Endometrial microvascular endothelial cells (primary cell): Measurements from ENCODE around the gene PRF1. TPM values are rescaled to one million over a fixed set of nuclear protein-coding genes. Genes with fewer than 3 reads are reported as not detected.
"Not testable (repeated sequence)": the region's sequence is repeated elsewhere in the genome, so short reads cannot be mapped to it uniquely, and the experiment has no call there.

Experiments used
- in situ Hi-C: cut with HindIII; loops from 2 replicates; pipeline ENCODE4 v1.10.0; 2017; ENCODE audit warnings: low sequenced_read_pairs, low pct_unique_long_range_greater_than_20kb; ENCODE audit errors: inconsistent ontology term
- total RNA-seq: library from RNA; depleted of rRNA; stranded (reverse); fragments of >200 nt; gene quantifications from one replicate; pipeline ENCODE4 v1.2.3, GENCODE V29; 2015; ENCODE audit errors: inconsistent ontology term

The PRF1 gene
- total RNA-seq, 1 donor from 2014 or later, result not detected

DNA sequence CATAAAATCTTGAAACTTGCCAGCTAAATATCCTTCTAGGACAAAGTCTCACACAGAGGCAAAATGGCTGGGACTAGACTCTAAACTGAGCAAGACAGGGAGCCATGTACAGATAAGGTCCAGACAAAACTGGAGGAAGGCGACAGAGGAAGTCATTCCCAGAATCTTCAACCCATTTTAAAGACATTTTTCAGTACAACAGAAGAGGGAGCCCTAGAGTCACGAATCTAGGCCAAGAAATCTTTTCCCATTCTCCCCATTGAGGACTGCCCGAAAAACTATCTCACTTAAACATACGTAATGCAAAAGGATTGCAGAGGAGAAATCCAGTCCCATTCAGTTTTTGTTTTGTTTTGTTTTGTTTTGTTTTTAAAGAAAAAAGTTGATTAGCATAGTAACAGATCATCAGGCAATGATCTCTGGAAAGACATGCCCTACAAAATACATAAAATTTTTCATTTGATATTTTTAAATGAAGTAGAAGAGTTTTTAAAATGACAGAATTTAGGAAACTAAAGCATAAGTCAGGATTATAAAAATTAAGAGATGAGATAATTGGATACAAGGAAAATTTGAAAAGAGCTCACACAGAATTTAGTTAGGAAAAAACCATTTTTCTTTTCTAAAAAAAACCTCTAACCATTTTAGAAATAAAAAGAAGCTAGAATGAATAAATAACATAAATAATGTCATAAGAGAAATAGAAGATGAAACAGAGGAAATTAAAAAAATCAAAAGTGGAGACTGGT, 16.9 kb upstream of the PRF1 start:
- in situ Hi-C loops, result no loop called here

GRCh38 chr10:70618663-70619062, 16.1 kb upstream of the PRF1 start:
- in situ Hi-C loops, result no loop called here

DNA sequence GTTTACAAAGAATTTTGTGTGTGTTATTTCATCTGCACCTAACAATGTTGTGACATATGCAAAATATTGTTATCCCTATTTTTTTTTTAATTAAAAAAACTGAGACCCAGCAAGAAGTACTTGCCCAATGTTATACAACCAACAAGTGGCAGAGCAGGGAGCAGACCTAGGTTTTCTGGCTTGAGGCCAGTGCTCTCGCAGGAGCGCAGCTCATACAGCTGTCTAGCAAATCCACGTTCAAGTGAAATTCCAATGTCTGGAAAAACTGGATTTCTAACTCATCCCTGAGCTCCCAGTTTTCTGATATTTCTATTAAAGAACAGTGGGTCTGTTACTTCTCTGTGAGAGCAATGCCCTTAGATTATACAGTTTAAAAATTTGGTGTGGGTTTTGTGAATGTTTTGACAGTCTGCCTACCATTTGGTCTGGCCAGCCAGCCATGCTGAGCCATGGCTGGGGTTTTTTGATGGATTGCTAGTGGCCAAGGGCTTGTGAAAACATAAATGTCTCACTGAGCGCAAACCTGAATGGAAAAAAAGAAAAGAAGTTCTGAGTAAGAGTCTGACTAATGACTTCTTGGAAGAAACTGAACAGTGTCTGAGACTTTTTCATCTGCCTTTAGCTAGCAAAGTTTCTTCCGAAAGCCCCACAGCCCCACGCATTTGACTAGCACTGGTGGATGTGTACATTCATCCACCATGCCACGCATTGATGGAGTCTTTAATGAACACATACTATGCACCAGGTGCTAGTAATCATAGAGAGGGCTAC, 15.4 kb upstream of the PRF1 start:
- in situ Hi-C loops, result no loop called here

GRCh38 chr10:70616761-70617160, 14.2 kb upstream of the PRF1 start:
- in situ Hi-C loops, result no loop called here

- in situ Hi-C loops, result no loop called here
Measured at GRCh38 chr10:70615784-70616522, 13.4 kb upstream of the PRF1 start.

DNA sequence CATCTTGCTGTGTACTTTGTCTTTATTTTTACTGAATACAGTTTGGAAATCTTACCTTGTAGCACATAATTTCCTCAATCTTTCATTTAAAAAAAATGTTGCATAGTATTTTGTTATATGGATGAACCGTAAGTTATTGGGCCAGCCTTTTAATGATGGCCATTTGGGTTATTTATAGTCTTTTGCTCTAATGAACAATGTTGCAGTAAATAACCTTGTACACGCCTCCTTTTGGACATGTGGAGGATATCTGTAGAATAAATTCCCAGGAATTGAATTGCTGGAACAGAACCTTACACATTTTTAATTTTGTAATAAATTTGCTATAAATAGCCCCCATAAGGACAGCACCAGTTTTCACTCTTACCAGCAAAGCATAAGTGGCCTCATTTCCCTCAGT, 12.7 kb upstream of the PRF1 start:
- in situ Hi-C loops, result no loop called here

- in situ Hi-C loops, result not testable (repeated sequence)
Measured at GRCh38 chr10:70614364-70614763, 11.8 kb upstream of the PRF1 start.

- in situ Hi-C loops, result no loop called here
Measured at GRCh38 chr10:70613941-70614340, 11.4 kb upstream of the PRF1 start.

GRCh38 chr10:70607936-70608335, 5.4 kb upstream of the PRF1 start:
- in situ Hi-C loops, result no loop called here

DNA sequence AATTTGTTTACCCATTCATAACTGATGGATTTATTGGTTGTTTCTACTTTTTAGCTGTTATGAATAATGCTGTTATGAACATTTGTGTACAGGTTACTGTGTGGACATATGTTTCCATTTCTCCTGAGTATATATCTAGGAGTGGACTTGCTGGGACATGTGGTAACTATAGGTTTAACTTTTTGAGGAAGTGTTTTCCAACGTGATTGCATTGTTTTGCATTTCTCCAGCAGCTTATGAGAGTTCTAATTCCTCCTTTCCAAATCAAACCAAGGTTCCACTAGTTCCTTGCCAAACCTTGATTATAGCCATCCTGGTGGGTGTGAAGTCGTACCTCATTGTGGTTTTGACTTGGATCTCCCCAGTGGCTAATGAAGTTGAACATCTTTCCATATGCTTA, 2.6 kb upstream of the PRF1 start:
- in situ Hi-C loops, result no loop called here

DNA sequence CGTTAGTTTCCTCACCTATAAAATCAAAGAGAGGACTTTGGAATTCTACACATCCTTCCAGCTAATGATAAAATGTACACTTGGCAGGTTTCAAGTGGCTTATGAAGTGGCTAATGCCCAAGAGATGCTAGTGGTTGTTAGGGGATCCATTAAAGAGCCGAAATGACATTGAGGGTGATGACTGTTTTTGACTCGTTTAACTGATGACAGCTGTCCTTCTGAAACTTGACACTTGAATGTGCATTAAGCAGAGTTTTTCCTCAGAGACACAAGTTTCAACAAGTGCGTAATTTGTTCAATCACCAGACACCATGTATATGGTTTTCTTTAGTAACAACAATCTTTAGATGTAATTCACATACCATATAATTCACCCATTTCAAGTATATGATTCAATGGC, 1.6 kb upstream of the PRF1 start:
- in situ Hi-C loops, result no loop called here

DNA sequence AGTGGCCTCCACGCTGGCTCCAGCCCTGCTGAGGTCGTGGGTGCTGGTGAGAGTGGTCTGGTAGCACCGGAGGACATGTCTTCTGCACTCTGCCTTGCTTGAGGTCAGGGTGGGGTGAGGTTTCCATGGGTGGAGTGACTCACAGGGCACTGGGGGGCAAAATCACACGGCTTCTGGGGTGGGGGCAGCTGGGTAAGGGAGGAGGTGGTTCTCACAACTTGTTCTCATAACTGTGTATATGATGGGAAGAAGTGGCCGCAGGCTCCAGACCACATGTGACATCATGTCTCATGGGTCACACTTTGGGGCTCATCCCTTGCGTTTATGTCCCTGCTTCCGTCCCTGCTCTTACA, 884 bp upstream of the PRF1 start:
- in situ Hi-C loops, result no loop called here

DNA sequence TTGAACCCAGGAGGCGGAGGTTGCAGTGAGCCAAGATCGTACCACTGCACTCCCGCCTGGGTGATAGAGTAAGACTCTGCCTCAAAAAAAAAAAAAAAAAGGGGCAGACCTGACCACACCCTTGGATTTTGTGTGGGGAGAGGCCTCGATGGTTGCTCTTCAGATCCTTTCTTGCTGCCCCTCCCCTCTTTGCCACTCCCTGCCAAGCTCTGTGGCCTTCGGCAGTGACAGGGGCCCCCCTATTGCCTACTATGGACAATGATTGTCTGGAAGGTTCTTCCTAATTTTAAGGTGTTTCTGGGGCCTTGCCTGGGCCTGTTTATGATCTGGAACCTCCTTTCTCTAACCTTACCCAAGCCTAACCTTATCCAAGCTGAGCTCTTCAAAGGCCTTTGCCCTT, 795 bp downstream of the PRF1 start:
- in situ Hi-C loops, result no loop called here

- in situ Hi-C loops, result no loop called here
Measured at GRCh38 chr10:70600512-70601395, 1.8 kb downstream of the PRF1 start.

GRCh38 chr10:70599791-70600190, 2.8 kb downstream of the PRF1 start:
- in situ Hi-C loops, result no loop called here

- in situ Hi-C loops, result no loop called here
Measured at GRCh38 chr10:70599319-70599718, 3.2 kb downstream of the PRF1 start.

DNA sequence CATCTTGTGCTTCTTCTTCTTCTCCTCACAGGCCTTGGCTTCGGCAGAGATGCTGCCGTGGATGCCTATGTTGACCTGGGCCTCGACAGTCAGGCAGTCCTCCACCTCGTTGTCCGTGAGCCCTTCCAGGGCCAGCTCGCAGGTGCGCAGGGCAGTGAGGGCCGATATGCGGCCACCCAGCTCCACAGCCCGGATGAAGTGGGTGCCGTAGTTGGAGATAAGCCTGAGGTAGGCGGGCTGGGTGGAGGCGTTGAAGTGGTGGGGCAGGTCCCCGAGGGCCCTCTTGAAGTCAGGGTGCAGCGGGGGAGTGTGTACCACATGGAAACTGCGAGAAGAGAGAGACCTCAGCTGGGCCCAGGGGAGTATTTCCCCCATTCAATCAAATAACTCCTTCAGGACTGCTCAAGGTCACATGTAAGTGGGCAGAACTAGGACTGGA, 3.7 kb downstream of the PRF1 start:
- in situ Hi-C loops, result no loop called here

GRCh38 chr10:70597856-70598815, 4.4 kb downstream of the PRF1 start:
- in situ Hi-C loops, result no loop called here
